A673 (cell line): ENCODE results near the gene CIDEC.

ENCODE experiments used
- CTCF ChIP-seq: fragments of 300-800, 200-600 bp; sonication (generic); conservative IDR thresholded peaks from 2 replicates; pipeline ENCODE4 v1.5.1; 2017; ENCODE audit warnings: low read depth, mild to moderate bottlenecking, antibody characterized with exemption, low read length, moderate library complexity, mixed read lengths
- EZH2 ChIP-seq: fragments of 200-600 bp; sonication (generic); IDR thresholded peaks from 2 replicates; pipeline ENCODE4 v1.6.1; 2017; ENCODE audit warnings: borderline replicate concordance, low read depth, mild to moderate bottlenecking, mixed read lengths, antibody characterized with exemption, low read length; ENCODE audit not compliant: poor library complexity, severe bottlenecking

GRCh38 chr3:9913601-9914000 lies 33.5 kb upstream of the CIDEC start:
- no peak for TF ChIP-seq CTCF
- no peak for TF ChIP-seq EZH2
